Cardiac muscle cell (in vitro differentiated cells and primary cell): ENCODE data around the gene FER1L5. TPM values are rescaled to one million over a fixed set of nuclear protein-coding genes. Genes with fewer than 3 reads are reported as not detected.

Experiments
- DNase-seq, 2 donors: peaks; one replicate each; pipeline versions ENCODE4 v3.0.0 to v3.0.0-alpha.2; 2010 to 2017; ENCODE audit warnings: low read depth in 1 of 2, low spot score in 1 of 2
- H3K27ac ChIP-seq: fragments of 200-600 bp; sonication (generic); 2 replicates; pipeline ENCODE4 v1.5.1; 2016
- H3K27me3 ChIP-seq: fragments of 200-600 bp; sonication (generic); 2 replicates; pipeline ENCODE4 v1.6.0; 2016; ENCODE audit warnings: control low read depth
- H3K36me3 ChIP-seq: fragments of 200-600 bp; sonication (generic); 2 replicates; pipeline ENCODE4 v1.5.1; 2016; ENCODE audit warnings: control low read depth
- H3K4me1 ChIP-seq: fragments of 200-600 bp; sonication (generic); 2 replicates; pipeline ENCODE4 v1.8.1; 2017; ENCODE audit warnings: low read depth, mild to moderate bottlenecking, mixed run types
- H3K4me3 ChIP-seq: fragments of 200-600 bp; sonication (generic); 2 replicates; pipeline ENCODE4 v1.5.1; 2016; ENCODE audit warnings: mild to moderate bottlenecking
- H3K9me3 ChIP-seq: fragments of 200-600 bp; sonication (generic); 2 replicates; pipeline ENCODE4 v1.5.1; 2017; ENCODE audit warnings: low read depth, mild to moderate bottlenecking, control low read depth
- CTCF ChIP-seq: IDR thresholded peaks from 2 replicates; pipeline ENCODE4 v1.5.1; 2012; ENCODE audit warnings: low read depth, mild to moderate bottlenecking, low read length
- polyA plus RNA-seq: library from polyadenylated mRNA; unstranded; fragments of >200 nt; fragmentation: Nextera tagmentation; extraction: Ambion mirVana; gene quantifications from 2 replicates; pipeline ENCODE4 v1.2.1, GENCODE V29; 2016
- total RNA-seq: library from RNA; depleted of rRNA; stranded (reverse); fragments of >200 nt; gene quantifications from 2 replicates; pipeline ENCODE4 v1.2.3, GENCODE V29; 2016

Gene FER1L5
- total and polyA plus RNA-seq, 2 experiments from 2014 or later = 1.9 to 2.1 TPM

GRCh38 chr2:96697476-96697875 is 54.9 kb downstream of the FER1L5 start:
- H3K27ac ChIP-seq = no peak overlapping the region
- H3K27me3 ChIP-seq = no peaks in the 10 kb centered on the region
- no peak for TF ChIP-seq CTCF
- no peaks in the 10 kb centered on the region for H3K9me3 ChIP-seq
- no peak overlapping the region for H3K4me3 ChIP-seq
- DNase-seq = no peak
- no peaks in the 10 kb centered on the region for H3K36me3 ChIP-seq
- H3K4me1 ChIP-seq = no peaks in the 10 kb centered on the region

- TF ChIP-seq CTCF = no peak
- H3K27me3 ChIP-seq = no peaks in the 10 kb centered on the region
- no peak overlapping the region for H3K4me3 ChIP-seq
- H3K4me1 ChIP-seq = no peaks in the 10 kb centered on the region
- DNase-seq = no peak
- no peak overlapping the region for H3K27ac ChIP-seq
- H3K36me3 ChIP-seq = no peaks in the 10 kb centered on the region
- H3K9me3 ChIP-seq = no peaks in the 10 kb centered on the region
Measured at GRCh38 chr2:96698221-96698861, 55.8 kb downstream of the FER1L5 start.

- no peak overlapping the region for H3K4me3 ChIP-seq
- no peaks in the 10 kb centered on the region for H3K9me3 ChIP-seq
- H3K4me1 ChIP-seq = no peaks in the 10 kb centered on the region
- H3K36me3 ChIP-seq = no peaks in the 10 kb centered on the region
- no peak overlapping the region for H3K27ac ChIP-seq
- TF ChIP-seq CTCF = no peak
- H3K27me3 ChIP-seq = no peaks in the 10 kb centered on the region
- DNase-seq = no peak
Measured at GRCh38 chr2:96699021-96699420, 56.5 kb downstream of the FER1L5 start.

GRCh38 chr2:96699621-96700020 is 57.1 kb downstream of the FER1L5 start:
- no peak for DNase-seq
- H3K27ac ChIP-seq = no peak overlapping the region
- H3K27me3 ChIP-seq = no peaks in the 10 kb centered on the region
- H3K4me3 ChIP-seq = no peak overlapping the region
- peaks cover 4% of the 10 kb centered on the region for H3K36me3 ChIP-seq
- no peak for TF ChIP-seq CTCF
- H3K9me3 ChIP-seq = no peaks in the 10 kb centered on the region
- no peaks in the 10 kb centered on the region for H3K4me1 ChIP-seq

- H3K9me3 ChIP-seq = no peaks in the 10 kb centered on the region
- no peaks in the 10 kb centered on the region for H3K27me3 ChIP-seq
- peaks cover 4% of the 10 kb centered on the region for H3K36me3 ChIP-seq
- no peak for TF ChIP-seq CTCF
- no peaks in the 10 kb centered on the region for H3K4me1 ChIP-seq
- H3K4me3 ChIP-seq = no peak overlapping the region
- no peak overlapping the region for H3K27ac ChIP-seq
- no peak for DNase-seq
Measured at GRCh38 chr2:96700086-96700485, 57.5 kb downstream of the FER1L5 start.
